Caco-2 (cell line): ENCODE measurements around the gene AMPD3. TPM values are rescaled to one million over a fixed set of nuclear protein-coding genes. Genes with fewer than 3 reads are reported as not detected.

Experiments
- BruUV-seq: library from RNA; stranded (reverse); fragments of 400-500 nt; replicated peaks from 2 replicates; lab custom pipeline; 2021; lab: Mats Ljungman, UMichigan
- CTCF ChIA-PET: fragments of 300-600 bp; sonication (Branson Sonifier 250); formaldehyde crosslinking; loops from one replicate; lab custom pipeline; 2022; ENCODE audit warnings: antibody characterized with exemption; lab: Charles Lee
- POLR2A ChIA-PET: fragments of 300-600 bp; sonication (Branson Sonifier 250); formaldehyde crosslinking; loops from one replicate; lab custom pipeline; 2022; ENCODE audit warnings: antibody characterized with exemption; lab: Charles Lee
- DNase-seq, 2 experiments: peaks; one replicate each; pipeline versions ENCODE4 v3.0.0 to v3.0.0-alpha.2; 2020 to 2022
- H3K27me3 ChIP-seq: replicated peaks from 2 replicates; pipeline ENCODE4 v1.6.0; 2011; ENCODE audit warnings: low read length; ENCODE audit not compliant: control insufficient read depth, insufficient read depth
- H3K36me3 ChIP-seq: 2 replicates; pipeline ENCODE4 v1.5.1; 2011; ENCODE audit warnings: low read length; ENCODE audit not compliant: control insufficient read depth, insufficient read depth
- H3K4me1 ChIP-seq: fragments of 250-450 bp; sonication (Bioruptor Pico); 2 replicates; pipeline ENCODE4 v1.5.1; 2020; ENCODE audit warnings: mild to moderate bottlenecking
- H3K4me3 ChIP-seq: 2 replicates; pipeline ENCODE4 v1.5.1; 2011; ENCODE audit warnings: low read depth, mild to moderate bottlenecking, control low read depth, low read length
- H3K9me3 ChIP-seq: fragments of 250-450 bp; sonication (Bioruptor Pico); 2 replicates; pipeline ENCODE4 v1.5.1; 2020; ENCODE audit warnings: mild to moderate bottlenecking, moderate library complexity
- H3K27ac Mint-ChIP-seq: one replicate; pipeline ENCODE4 v1.8.0; 2022; ENCODE audit warnings: mixed read lengths; ENCODE audit not compliant: unreplicated experiment
- H3K27me3 Mint-ChIP-seq: one replicate; pipeline ENCODE4 v1.8.0; 2022; ENCODE audit warnings: mixed read lengths; ENCODE audit not compliant: insufficient read depth, unreplicated experiment
- H3K36me3 Mint-ChIP-seq: one replicate; pipeline ENCODE4 v1.8.0; 2022; ENCODE audit warnings: mild to moderate bottlenecking, mixed read lengths; ENCODE audit not compliant: insufficient read depth, unreplicated experiment
- H3K4me1 Mint-ChIP-seq: one replicate; pipeline ENCODE4 v1.8.0; 2022; ENCODE audit warnings: low read depth, mixed read lengths; ENCODE audit not compliant: unreplicated experiment
- H3K4me3 Mint-ChIP-seq: one replicate; pipeline ENCODE4 v1.8.0; 2022; ENCODE audit warnings: mild to moderate bottlenecking, moderate library complexity, mixed read lengths; ENCODE audit not compliant: unreplicated experiment
- H3K9me3 Mint-ChIP-seq: one replicate; pipeline ENCODE4 v1.8.0; 2022; ENCODE audit warnings: mixed read lengths; ENCODE audit not compliant: unreplicated experiment
- CTCF ChIP-seq, 2 experiments: fragments of 200-600 bp in 1 of 2; IDR thresholded peaks; 1 replicate in 1 of 2; 2 replicates in 1 of 2; pipeline versions ENCODE4 v1.5.1 to v1.8.0; 2011 to 2022; ENCODE audit warnings: antibody characterized with exemption in 1 of 2, control low read depth in 1 of 2, inconsistent platforms in 1 of 2, low read depth in 1 of 2, low read length in 1 of 2, mild to moderate bottlenecking in 1 of 2, moderate library complexity in 1 of 2; ENCODE audit not compliant: insufficient read depth in 1 of 2, severe bottlenecking in 1 of 2, unreplicated experiment in 1 of 2
- intact Hi-C: fragments of 100-400 bp; cut with micrococcal nuclease; formaldehyde crosslinking; loops from one replicate; pipeline ENCODE4 v1.10.0; 2022; ENCODE audit not compliant: unreplicated experiment
- total RNA-seq: library from RNA; stranded (reverse); gene quantifications from 2 replicates; pipeline ENCODE4 v1.2.3, GENCODE V29; 2022

Gene AMPD3
- total RNA-seq, 1 experiment from 2014 or later, result 13.4 TPM

- Mint-ChIP-seq H3K27me3 (no peaks in the 10 kb centered on the region), H3K36me3 (peaks cover 12% of the 10 kb centered on the region), H3K4me1 (peaks cover 7% of the 10 kb centered on the region), H3K4me3 (no peak overlapping the region), H3K27ac (no peak overlapping the region), H3K9me3 (no peaks in the 10 kb centered on the region)
- ChIA-PET POLR2A (no interaction called here), CTCF (no interaction called here)
- no peaks in the 10 kb centered on the region for H3K36me3 ChIP-seq
- no peak for DNase-seq
- no peak overlapping the region for H3K4me3 ChIP-seq
- no peaks in the 10 kb centered on the region for H3K27me3 ChIP-seq
- H3K4me1 ChIP-seq, result peaks cover 14% of the 10 kb centered on the region
- TF ChIP-seq CTCF (IDR thresholded peaks at IDR 0.05; ENCODE audit: insufficient read depth in 1 of 2, low read depth in 1 of 2, low read length in 1 of 2, severe bottlenecking in 1 of 2, unreplicated experiment in 1 of 2), result no peak
- BruUV-seq, result no TSS peak
- no peaks in the 10 kb centered on the region for H3K9me3 ChIP-seq
- intact Hi-C loops, result loop anchor here (5.0 kb wide), 2 partner anchors 49 to 114 kb away; no protein-coding TSS in a partner anchor
Observed at GRCh38 chr11:10543782-10544181, 88.7 kb downstream of the AMPD3 start.

GRCh38 chr11:10544491-10545465, 89.7 kb downstream of the AMPD3 start:
- no peak for TF ChIP-seq CTCF (IDR thresholded peaks at IDR 0.05; ENCODE audit: insufficient read depth in 1 of 2, low read depth in 1 of 2, low read length in 1 of 2, severe bottlenecking in 1 of 2, unreplicated experiment in 1 of 2)
- Mint-ChIP-seq H3K36me3 (peaks cover 10% of the 10 kb centered on the region), H3K4me3 (no peak overlapping the region), H3K4me1 (peaks cover 2% of the 10 kb centered on the region), H3K27me3 (no peaks in the 10 kb centered on the region), H3K9me3 (no peaks in the 10 kb centered on the region), H3K27ac (no peak overlapping the region)
- Histone ChIP-seq H3K9me3 (no peaks in the 10 kb centered on the region), H3K4me3 (no peak overlapping the region), H3K36me3 (no peaks in the 10 kb centered on the region), H3K27me3 (no peaks in the 10 kb centered on the region), H3K4me1 (peaks cover 8% of the 10 kb centered on the region)
- ChIA-PET CTCF (no interaction called here), POLR2A (no interaction called here)
- no peak for DNase-seq
- no TSS peak for BruUV-seq
- intact Hi-C loops, result loop anchor here (5.0 kb wide), 2 partner anchors 48 to 113 kb away; no protein-coding TSS in a partner anchor

GRCh38 chr11:10550503-10551289, 95.6 kb downstream of the AMPD3 start:
- Mint-ChIP-seq H3K4me1 (no peaks in the 10 kb centered on the region), H3K36me3 (no peaks in the 10 kb centered on the region), H3K27ac (no peak overlapping the region), H3K9me3 (peaks cover 16% of the 10 kb centered on the region), H3K4me3 (no peak overlapping the region), H3K27me3 (no peaks in the 10 kb centered on the region)
- BruUV-seq, result no TSS peak
- CTCF ChIA-PET, result no interaction called here
- DNase-seq, result no peak
- Histone ChIP-seq H3K4me3 (no peak overlapping the region), H3K4me1 (no peaks in the 10 kb centered on the region), H3K9me3 (peaks cover 12% of the 10 kb centered on the region), H3K36me3 (no peaks in the 10 kb centered on the region), H3K27me3 (no peaks in the 10 kb centered on the region)
- POLR2A ChIA-PET, result no interaction called here
- TF ChIP-seq CTCF (IDR thresholded peaks at IDR 0.05; ENCODE audit: insufficient read depth in 1 of 2, low read depth in 1 of 2, low read length in 1 of 2, severe bottlenecking in 1 of 2, unreplicated experiment in 1 of 2), result no peak
- intact Hi-C loops, result no loop called here
